Vagina (tissue), 2 donors: ENCODE data around the gene ZGPAT. TPM values are rescaled to one million over a fixed set of nuclear protein-coding genes. Genes with fewer than 3 reads are reported as not detected.

Experiments
- DNase-seq, 2 donors: peaks; one replicate each; pipeline ENCODE4 v3.0.0-alpha.2; 2017; ENCODE audit errors: extremely low spot score in 2 of 2
- H3K27ac ChIP-seq: fragments of 200-600 bp; sonication (generic); one replicate; pipeline ENCODE4 v1.5.1; 2019
- H3K27me3 ChIP-seq: fragments of 200-600 bp; sonication (generic); one replicate; pipeline ENCODE4 v1.5.1; 2019
- H3K36me3 ChIP-seq, 2 donors: fragments of 200-600 bp; sonication (generic); one replicate each; pipeline ENCODE4 v1.5.1; 2017 to 2019
- H3K4me1 ChIP-seq: fragments of 200-600 bp; sonication (generic); one replicate; pipeline ENCODE4 v1.5.1; 2019
- H3K4me3 ChIP-seq, 2 donors: fragments of 200-600 bp; sonication (generic); 1 replicate in 1 of 2; 2 replicates in 1 of 2; pipeline ENCODE4 v1.5.1; 2016 to 2019
- H3K9me3 ChIP-seq: fragments of 200-600 bp; sonication (generic); one replicate; pipeline ENCODE4 v1.5.1; 2019
- POLR2A ChIP-seq, 2 donors: fragments of 450-650 bp; IDR thresholded peaks; one replicate each; pipeline ENCODE4 v1.6.1; 2017; ENCODE audit warnings: antibody characterized with exemption in 2 of 2, mild to moderate bottlenecking in 2 of 2, moderate library complexity in 2 of 2
- POLR2AphosphoS5 ChIP-seq, 2 donors: sonication (generic); formaldehyde crosslinking; IDR thresholded peaks; one replicate each; pipeline ENCODE4 v1.9.0; 2017; ENCODE audit warnings: antibody characterized with exemption in 2 of 2, mild to moderate bottlenecking in 2 of 2, low read depth in 1 of 2; ENCODE audit not compliant: insufficient read depth in 1 of 2
- intact Hi-C: fragments of 100-400 bp; cut with DNase I; formaldehyde crosslinking; loops from one replicate; pipeline ENCODE4 v1.15.1; 2023
- total RNA-seq: library from RNA; depleted of rRNA; stranded (reverse); fragments of >200 nt; gene quantifications from one replicate; pipeline ENCODE4 v1.2.3, GENCODE V29; 2016
- TF ChIP-seq, protein P1 (sequence below), 3 experiments: fragments of 450-650 bp in 2 of 3; fragments of 200-600 bp in 1 of 3; sonication (generic) in 1 of 3; IDR thresholded peaks; one replicate each; pipeline ENCODE4 v1.5.1; 2017 to 2019; ENCODE audit warnings: antibody characterized with exemption in 3 of 3, mild to moderate bottlenecking in 2 of 3, moderate library complexity in 2 of 3

ZGPAT gene
- total RNA-seq, 1 donor from 2014 or later, result 30.4 TPM

DNA sequence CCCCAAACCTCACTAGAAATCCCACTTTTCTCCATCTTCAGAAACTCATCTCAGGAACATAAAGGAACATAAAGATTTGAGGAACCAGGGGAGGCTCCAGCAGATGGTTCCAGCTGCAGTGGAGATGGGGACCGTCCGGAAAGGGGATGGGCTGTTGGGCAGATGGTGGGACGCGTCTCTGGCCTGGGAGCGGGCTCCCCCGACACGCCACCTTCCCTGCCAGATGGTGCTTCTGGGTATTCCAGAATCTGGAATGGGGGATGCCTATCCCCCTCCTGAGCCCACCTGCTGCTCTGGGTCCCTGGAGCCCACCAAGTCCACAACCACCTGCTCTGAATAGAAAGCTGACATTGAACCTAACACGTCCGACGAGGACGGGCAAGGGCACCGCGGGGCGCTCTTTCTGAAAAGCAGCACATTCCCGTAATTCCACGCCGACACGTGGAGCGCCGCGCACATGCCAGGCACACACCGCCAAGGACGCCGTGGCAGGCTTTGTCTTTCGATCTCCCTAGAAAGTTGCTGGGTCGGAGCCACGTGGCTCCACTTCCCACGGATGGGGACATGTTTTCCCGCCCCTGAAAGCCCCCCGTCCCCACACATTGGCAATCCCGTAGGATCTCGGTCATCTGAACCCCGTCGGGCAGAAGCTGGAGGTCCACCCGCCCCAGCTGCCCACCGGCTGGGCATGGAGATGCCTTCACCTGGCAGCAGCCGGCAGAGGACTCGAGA, 59.0 kb downstream of the ZGPAT start:
- Histone ChIP-seq H3K36me3 (no peaks in the 10 kb centered on the region), H3K4me3 (no peak overlapping the region), H3K27me3 (no peaks in the 10 kb centered on the region), H3K27ac (no peak overlapping the region), H3K4me1 (no peaks in the 10 kb centered on the region), H3K9me3 (no peaks in the 10 kb centered on the region)
- intact Hi-C loops, result no loop called here
- TF ChIP-seq, protein P1, sequence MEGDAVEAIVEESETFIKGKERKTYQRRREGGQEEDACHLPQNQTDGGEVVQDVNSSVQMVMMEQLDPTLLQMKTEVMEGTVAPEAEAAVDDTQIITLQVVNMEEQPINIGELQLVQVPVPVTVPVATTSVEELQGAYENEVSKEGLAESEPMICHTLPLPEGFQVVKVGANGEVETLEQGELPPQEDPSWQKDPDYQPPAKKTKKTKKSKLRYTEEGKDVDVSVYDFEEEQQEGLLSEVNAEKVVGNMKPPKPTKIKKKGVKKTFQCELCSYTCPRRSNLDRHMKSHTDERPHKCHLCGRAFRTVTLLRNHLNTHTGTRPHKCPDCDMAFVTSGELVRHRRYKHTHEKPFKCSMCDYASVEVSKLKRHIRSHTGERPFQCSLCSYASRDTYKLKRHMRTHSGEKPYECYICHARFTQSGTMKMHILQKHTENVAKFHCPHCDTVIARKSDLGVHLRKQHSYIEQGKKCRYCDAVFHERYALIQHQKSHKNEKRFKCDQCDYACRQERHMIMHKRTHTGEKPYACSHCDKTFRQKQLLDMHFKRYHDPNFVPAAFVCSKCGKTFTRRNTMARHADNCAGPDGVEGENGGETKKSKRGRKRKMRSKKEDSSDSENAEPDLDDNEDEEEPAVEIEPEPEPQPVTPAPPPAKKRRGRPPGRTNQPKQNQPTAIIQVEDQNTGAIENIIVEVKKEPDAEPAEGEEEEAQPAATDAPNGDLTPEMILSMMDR (IDR thresholded peaks at IDR 0.05), result no peak
- TF ChIP-seq POLR2A (IDR thresholded peaks at IDR 0.05) (no peak), POLR2AphosphoS5 (IDR thresholded peaks at IDR 0.05; ENCODE audit: insufficient read depth in 1 of 2, low read depth in 1 of 2) (no peak)
- DNase-seq, result no peak

DNA sequence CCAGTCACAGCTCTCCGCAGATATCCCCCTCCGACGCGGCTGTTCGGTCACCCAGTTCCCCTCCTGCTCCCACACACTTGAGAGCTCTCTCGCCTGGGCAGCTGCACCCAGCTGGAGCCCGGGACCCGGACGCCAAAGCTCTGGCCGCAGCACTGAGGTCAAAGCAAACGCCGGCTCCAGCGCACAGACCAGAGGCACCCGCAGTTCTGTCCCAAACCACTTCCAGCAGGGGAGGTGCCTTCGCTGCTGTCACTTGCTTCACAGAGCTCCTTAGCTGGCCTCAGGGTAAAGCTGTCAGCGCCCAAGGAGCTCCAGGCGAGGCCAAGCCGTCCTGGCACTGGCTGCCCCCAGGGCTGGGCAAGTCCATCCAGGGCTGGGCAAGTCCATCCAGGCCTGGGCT, 59.6 kb downstream of the ZGPAT start:
- H3K27ac ChIP-seq, result no peak overlapping the region
- DNase-seq, result no peak
- intact Hi-C loops, result no loop called here
- no peaks in the 10 kb centered on the region for H3K36me3 ChIP-seq
- H3K27me3 ChIP-seq, result no peaks in the 10 kb centered on the region
- TF ChIP-seq POLR2AphosphoS5 (IDR thresholded peaks at IDR 0.05; ENCODE audit: insufficient read depth in 1 of 2, low read depth in 1 of 2) (no peak), POLR2A (IDR thresholded peaks at IDR 0.05) (no peak)
- TF ChIP-seq, protein P1 (IDR thresholded peaks at IDR 0.05), result no peak
- no peaks in the 10 kb centered on the region for H3K9me3 ChIP-seq
- H3K4me1 ChIP-seq, result no peaks in the 10 kb centered on the region
- H3K4me3 ChIP-seq, result no peak overlapping the region

DNA sequence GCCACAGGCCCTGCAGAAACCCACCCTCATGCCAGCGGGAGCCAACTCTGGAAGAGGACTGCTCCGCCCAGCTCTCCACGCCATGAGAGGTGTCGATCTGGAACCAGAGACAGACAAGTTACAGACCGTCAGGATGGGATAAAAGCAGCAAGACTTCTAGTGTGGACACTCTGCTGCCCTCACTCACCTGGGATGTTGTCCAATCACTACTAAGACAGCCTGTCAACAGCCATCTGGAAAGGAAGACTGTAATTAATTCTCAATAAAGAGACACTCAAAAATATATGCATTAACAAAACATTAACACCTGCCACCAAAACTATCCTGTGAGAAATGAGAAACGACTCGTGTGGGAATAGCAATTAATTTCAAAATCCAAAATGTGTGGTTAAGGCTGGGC, 60.0 kb downstream of the ZGPAT start:
- Histone ChIP-seq H3K4me1 (no peaks in the 10 kb centered on the region), H3K36me3 (no peaks in the 10 kb centered on the region), H3K9me3 (no peaks in the 10 kb centered on the region), H3K4me3 (no peak overlapping the region), H3K27ac (no peak overlapping the region), H3K27me3 (no peaks in the 10 kb centered on the region)
- TF ChIP-seq POLR2AphosphoS5 (IDR thresholded peaks at IDR 0.05; ENCODE audit: insufficient read depth in 1 of 2, low read depth in 1 of 2), result no peak
- TF ChIP-seq, protein P1 (IDR thresholded peaks at IDR 0.05), result no peak
- TF ChIP-seq POLR2A (IDR thresholded peaks at IDR 0.05), result no peak
- intact Hi-C loops, result no loop called here
- DNase-seq, result no peak

DNA sequence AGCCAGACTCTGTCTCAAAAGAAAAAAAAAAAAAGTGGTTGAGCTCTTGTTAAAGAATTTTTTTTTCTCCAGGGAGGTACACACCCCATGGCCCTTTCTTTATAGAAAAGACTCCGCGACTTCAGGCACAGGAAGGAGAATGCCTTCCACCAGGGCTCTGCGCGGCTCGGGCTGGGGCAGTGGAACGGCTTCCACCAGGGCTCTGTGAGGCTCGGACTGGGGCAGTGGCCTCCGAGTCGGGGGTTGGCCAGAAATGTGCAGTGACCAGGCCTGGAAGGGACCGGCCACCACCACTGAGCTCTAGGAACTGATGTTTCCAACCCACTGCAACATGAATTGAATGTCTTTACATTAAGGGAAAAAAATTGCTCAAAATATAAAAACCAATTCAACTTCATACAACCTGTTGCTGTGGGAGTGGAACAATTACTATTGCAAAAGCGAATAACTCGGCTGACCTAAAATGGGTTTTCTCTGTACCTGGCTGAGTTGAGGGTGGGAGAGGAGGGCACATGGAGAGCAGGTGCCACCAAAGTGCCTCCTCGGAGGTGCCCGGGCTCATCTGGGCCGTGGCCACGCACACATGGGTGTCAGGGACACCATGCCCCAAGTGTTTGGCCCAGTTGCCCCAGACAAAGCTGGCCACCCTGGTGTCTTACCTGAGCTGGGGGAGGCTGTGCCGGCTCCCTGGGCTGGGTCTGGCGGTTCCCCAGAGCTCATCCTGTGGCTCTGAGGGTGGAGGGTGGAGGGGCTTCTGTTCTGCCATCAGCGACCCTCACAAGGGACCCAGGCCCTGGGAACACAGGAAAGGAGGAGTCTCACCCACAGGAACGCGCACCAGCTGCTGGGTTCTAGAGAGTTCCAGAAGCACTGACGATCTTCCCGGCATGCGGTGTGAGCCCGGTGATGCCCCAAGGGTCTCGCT, 61.0 kb downstream of the ZGPAT start:
- DNase-seq, result no peak

More for the DNA sequence above, 61.0 kb downstream of the ZGPAT start:
- intact Hi-C loops, result no loop called here
- Histone ChIP-seq H3K9me3 (no peaks in the 10 kb centered on the region), H3K4me1 (peaks cover 5% of the 10 kb centered on the region), H3K4me3 (no peak overlapping the region), H3K27me3 (no peaks in the 10 kb centered on the region), H3K36me3 (no peaks in the 10 kb centered on the region), H3K27ac (no peak overlapping the region)
- TF ChIP-seq POLR2AphosphoS5 (IDR thresholded peaks at IDR 0.05; ENCODE audit: insufficient read depth in 1 of 2, low read depth in 1 of 2), result no peak
- TF ChIP-seq, protein P1 (IDR thresholded peaks at IDR 0.05), result no peak
- TF ChIP-seq POLR2A (IDR thresholded peaks at IDR 0.05), result no peak
